ENCODE data around the gene TBX5.
"Not testable (repeated sequence)": the region's sequence is repeated elsewhere in the genome, so short reads cannot be mapped to it uniquely, and the experiment has no call there.

The TBX5 gene

GRCh38 chr12:114371250-114371649 lies 34.7 kb downstream of the TBX5 start:
- DNase-seq: no peak

GRCh38 chr12:114368685-114369452 lies 37.1 kb downstream of the TBX5 start:
- no peak for DNase-seq

DNA sequence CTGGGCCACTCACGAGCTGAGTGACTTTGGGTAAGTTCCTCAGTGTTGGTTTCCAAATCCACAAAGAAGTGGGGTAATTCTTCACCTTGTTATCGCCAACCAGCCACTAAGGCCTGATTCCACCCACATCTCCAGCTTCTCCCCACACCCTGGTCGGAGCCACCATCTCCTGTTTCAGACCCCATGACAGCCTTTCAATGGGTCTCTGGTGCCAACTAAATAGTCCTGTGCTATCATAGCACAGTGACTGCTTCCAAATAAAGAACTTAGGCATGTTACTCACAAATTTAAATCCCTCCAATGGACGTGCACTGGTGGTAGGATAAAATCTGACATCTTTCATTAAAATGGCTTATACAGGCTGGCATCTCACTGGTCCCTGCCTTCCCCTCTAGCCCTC lies 44.0 kb downstream of the TBX5 start:
- no peak for DNase-seq

- no peak for DNase-seq
Observed at GRCh38 chr12:114361545-114361944, 44.4 kb downstream of the TBX5 start.

DNA sequence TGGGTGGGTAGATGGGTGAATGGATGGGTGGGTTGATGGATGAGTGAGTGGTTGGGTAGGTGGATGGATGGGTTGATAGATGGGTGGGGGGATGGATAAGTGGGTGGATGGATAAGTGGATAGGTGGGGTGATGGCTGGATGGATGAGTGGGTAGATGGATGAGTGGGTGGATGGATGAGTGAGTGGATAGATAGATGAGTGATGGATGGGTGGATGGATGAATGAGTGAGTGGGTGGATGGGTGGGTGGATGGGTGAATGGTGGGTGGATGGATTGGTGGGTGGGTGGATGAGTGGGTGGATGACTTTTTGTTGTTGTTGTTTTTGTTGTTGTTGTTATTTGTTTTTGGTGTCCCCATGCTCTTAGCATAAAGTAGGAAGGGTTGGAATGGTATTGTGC lies 45.5 kb downstream of the TBX5 start:
- DNase-seq: no peak

DNA sequence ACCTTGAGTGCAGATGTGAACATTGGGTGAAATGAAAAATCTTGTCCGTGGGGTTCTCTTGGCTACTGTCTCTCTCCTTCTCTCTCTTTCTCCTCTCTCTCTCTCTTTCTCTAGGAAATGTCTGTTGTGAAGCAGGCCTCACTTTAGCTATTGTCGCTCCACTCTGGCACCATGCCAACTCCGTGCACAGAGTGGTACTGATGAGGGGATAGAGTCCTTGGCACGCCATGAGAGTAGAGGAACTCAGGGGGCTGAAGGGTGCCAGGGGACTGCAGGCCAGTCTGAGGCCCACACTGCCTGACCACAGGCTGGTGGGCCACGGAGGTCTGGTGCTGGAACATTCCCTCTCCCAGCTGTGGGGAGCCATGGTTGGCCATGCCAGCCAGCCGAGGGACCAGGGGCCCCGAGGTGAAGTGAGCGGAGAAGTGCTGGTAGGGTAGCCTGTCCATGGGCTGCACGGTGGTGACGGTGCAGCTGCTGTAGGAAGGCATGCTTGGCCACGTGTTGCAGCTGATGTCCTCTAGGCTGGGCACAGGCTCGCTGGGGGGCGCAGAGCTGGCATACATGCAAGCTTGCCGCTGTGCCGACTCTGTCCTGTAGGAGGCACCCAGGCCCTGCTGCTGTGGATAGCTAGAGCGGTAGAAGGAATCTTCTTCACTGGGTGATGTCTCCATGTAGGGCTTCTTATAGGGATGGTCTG lies 50.4 kb downstream of the TBX5 start:
- no peak for DNase-seq

DNA sequence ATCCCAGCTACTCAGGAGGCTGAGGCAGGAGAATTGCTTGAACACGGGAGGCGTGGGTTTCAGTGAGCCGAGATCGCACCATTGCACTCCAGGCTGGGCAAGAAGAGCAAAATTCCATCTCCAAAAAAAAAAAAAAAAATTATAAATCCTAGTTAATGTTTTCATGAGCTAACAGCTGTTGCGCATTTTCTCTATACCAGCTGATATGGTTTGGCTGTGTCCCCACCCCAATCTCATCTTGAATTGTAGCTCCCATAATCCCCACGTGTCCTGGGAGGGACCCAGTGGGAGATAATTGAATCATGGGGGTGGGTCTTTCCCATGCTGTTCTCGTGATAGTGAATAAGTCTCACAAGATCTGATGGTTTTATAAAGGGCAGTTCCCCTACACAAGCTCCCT lies 56.7 kb downstream of the TBX5 start:
- not testable (repeated sequence) for DNase-seq

DNA sequence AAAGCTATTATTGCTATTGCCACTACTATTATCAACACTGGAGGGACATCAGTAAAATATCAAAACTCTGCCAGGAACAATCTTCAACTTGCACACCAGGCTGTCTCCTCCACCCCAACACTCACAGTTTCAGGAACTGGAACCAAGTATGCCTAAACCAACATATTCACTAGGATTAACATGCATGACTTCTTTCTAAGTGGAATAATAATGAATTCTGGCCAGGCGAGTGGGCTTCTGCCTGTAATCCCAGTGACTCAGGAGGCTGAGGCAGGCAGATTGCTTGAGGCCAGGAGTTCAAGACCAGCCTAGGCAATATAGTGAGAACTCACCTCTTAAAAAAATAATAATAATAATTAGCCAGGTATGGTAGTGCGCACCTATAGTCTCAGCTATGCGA lies 58.1 kb downstream of the TBX5 start:
- DNase-seq: no peak

DNA sequence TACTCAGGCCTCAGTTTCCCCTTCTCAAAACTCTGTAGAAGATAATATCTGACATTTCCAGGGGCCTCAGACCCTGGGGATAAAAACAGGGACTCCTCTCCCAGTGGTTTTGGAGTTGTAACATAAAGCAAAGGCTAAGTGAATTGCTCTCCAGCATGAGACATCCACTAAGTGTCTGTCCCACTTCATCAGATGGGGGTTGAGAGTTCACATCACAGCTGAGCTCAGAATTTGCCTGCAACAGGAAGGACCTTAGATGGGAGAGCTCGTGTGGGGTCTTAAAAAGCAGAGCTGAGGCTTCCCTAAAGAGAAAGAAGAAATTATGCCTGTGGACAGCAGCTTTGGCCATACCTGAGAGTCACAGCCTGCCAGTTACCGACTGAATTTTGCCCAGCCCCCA lies 61.1 kb downstream of the TBX5 start:
- no peak for DNase-seq

- no peak for DNase-seq
Observed at GRCh38 chr12:114344303-114344663, 61.7 kb downstream of the TBX5 start.

- DNase-seq: no peak
Observed at GRCh38 chr12:114343585-114344302, 62.2 kb downstream of the TBX5 start.

GRCh38 chr12:114342656-114343055 lies 63.3 kb downstream of the TBX5 start:
- DNase-seq: no peak

DNA sequence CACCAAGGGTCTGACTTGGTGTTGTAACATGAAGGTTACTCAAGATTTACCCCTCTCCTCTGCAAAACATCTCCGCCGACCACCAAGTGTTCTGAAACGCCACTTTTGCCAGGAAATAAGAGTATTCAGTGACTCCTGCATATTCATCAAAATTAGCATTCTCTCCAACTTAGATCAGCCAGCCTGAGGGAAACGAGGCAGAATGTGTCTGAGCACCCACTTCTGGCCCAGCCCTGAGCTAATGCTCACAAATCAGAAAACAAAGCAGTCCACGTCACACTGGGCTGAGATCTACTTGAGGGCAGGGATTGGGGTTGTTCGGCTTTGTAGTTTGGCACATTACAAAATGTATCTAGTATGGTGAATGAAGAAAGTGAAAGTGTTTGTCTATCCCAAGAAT lies 64.3 kb downstream of the TBX5 start:
- DNase-seq: no peak

DNA sequence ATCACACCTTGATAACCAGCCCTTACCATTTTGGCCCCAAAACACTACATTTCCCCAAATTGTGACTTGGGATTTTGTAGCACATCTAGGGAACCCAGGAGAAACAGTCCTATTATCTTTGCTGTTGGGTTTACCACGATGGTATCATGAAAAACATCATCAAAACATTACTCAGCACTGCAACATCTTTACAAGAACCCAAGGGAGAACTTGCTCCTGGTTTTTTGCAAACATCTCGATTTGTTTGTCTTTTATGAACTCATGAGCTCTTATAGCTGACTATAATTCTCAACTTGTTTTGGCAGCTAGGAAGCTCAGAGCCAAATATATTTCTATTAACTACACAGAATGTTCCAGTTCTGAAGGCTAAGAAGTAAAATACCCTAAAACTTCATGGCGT lies 65.7 kb downstream of the TBX5 start:
- DNase-seq: no peak

GRCh38 chr12:114339626-114340025 lies 66.3 kb downstream of the TBX5 start:
- DNase-seq: no peak

- DNase-seq: no peak
Observed at GRCh38 chr12:114335607-114336006, 70.3 kb downstream of the TBX5 start.

GRCh38 chr12:114334395-114334794 lies 71.5 kb downstream of the TBX5 start:
- no peak for DNase-seq

DNA sequence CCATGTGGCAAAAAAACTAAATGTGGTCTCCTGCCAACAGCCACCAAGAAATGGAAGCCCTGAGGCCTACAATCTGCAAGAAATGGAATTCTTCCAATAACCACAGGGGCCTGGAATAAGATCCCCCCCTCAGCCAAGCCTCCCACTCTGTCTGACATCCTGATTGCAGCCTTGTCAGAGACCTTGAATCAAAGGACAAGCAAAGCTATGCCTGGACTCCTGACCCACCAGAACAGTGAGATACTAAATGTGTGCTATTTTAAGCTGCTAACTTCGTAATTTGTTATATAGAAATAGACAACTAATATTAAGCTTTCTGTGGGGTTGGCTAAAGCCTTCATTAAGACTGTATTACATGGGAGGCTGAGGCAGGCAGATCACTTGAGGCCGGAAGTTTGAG lies 77.7 kb downstream of the TBX5 start:
- DNase-seq: no peak

DNA sequence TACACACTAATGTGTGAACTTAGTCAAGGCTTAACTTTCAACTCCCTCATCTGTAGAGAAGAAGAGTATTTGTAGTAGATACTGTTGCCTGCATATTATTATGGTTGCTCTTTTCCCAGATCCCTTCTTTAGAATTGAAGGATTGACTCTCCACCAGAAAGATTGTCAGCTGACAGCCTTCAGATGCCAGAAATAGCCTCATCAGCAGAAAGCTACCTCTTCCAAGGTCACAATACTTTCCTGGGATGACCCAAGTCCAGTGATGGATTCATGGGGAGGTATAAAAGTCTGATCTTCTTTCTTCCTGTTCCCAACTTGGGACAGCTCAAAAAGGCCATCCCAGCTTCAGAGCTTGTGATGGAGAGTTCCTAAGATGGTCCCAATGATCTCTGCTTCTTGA lies 78.2 kb downstream of the TBX5 start:
- no peak for DNase-seq

DNA sequence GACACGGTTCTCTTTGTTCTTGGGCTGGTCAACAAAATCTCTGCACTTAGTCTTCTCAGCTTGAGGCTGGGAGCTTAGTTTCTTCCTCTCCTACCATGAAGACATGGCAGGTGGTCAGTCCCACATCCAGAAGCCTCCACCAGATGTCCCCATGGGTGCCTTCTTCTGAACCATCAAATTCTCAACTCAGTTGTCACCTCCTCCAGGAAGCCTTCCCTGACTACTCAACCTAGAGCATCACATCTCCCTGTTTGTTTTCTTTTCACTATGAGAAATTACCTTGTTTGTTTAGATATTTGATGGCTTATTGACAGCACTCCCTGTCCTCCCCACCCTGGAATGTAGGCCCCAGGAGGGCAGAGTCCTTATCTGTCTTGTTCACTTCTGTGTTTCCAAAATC lies 84.4 kb downstream of the TBX5 start:
- no peak for DNase-seq

DNA sequence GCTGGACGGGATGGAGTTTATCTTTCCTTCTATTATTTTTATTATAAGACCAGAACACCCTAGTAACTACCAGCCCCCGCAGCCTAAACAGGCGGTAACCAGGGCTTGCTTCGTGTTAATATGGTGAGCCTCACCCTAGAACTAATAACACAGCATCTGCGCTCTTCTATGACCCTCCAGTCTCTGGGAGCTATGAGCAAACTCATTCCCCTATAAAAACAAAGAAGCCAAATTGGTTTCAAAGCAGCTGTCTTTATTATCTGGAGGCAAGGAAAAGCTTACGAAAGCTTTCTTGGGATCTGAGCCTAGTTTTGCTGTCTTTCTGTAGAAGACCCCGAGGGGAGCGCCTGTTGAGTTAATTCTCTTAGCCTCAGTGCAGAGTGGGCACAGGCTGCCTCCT lies 85.0 kb downstream of the TBX5 start:
- no peak for DNase-seq

DNA sequence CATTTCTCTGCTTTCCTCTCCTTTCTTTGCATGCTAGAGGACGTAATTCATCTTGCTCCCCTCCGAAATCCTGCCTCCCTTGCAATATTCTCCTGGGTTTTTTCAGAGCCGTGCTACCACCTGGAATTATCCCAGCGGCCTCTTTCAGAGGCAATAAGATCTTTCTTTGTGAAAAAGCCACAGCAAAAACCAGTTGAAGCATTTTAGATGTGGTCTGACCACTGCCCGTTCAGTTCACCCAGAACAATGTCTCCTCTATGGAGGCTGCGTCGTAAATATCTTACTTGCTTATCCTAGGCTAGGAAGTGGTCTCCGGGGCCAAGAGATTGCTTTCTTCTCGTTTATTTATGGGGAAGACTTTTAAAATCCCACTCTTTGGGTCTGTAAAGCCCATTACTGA lies 85.8 kb downstream of the TBX5 start:
- DNase-seq: no peak

DNA sequence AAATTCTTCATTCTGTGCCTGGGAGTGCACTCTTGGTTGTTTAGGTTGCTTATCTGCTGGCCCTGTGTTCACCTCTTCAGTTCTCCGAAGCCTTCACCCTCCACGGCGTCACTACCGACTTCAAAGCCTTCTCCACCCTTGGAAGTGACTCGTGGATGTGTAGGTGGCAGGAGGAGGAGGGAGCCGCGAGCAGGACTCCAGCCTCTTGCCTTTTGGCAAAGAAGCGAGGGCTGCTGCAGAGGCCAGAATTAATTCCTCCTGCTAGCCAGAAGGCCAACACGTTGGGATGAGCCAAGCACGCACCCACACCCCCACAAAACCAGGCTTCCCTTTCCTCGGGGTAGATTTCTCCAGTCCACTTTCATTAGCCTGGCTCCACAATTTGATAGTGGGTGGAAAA lies 86.5 kb downstream of the TBX5 start:
- DNase-seq: no peak

DNA sequence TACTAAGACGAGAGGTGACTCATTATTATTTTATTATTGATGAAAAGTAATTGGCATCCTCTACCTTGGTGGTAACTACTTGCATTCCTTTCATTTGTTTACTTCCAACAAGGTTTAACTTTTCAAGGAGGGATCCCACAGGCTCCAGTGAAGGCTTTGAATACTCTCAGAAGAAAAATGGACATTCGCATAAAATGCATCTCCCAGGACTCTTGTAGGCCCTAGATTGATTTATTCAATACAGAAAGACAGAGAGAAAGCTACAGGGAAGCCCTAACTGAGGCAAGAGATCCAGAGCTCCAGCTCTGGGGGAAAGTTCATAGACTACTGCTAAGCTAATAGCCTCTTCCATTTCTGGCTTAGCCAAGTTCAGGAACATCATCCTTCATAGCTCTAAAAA lies 87.0 kb downstream of the TBX5 start:
- no peak for DNase-seq
